HG02970 (cell line): ENCODE measurements around the gene LAMA2.

ENCODE experiments used
- ATAC-seq: cut with Tn5 transposase; IDR thresholded peaks from one replicate; pipeline ENCODE4 v1.9.1; 2021; ENCODE audit warnings: mild to moderate bottlenecking, moderate library complexity, moderate number of reproducible peaks; ENCODE audit not compliant: unreplicated experiment, low FRiP score

Gene LAMA2

DNA sequence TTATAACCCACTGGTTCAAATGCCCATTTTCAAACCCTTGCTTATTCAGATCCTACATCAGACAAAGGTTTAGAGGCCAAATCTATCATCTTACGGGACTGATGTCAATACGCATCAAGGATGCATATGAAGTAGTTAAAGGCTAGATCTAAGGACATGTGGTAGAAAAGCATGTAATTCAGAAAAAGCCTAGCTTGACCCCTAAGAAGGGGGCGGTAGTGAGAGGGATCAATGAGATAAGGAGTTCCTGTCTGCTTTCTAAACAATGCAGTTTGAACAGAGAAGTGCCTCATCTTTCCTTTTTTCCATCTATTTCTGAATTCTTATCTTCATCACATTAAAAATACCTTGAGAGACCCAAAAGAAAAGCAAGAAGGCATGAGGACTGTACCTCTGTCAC lies 589.3 kb downstream of the LAMA2 start:
- no peak for ATAC-seq

- no peak for ATAC-seq
Measured at GRCh38 chr6:129473546-129473945, 590.6 kb downstream of the LAMA2 start.

DNA sequence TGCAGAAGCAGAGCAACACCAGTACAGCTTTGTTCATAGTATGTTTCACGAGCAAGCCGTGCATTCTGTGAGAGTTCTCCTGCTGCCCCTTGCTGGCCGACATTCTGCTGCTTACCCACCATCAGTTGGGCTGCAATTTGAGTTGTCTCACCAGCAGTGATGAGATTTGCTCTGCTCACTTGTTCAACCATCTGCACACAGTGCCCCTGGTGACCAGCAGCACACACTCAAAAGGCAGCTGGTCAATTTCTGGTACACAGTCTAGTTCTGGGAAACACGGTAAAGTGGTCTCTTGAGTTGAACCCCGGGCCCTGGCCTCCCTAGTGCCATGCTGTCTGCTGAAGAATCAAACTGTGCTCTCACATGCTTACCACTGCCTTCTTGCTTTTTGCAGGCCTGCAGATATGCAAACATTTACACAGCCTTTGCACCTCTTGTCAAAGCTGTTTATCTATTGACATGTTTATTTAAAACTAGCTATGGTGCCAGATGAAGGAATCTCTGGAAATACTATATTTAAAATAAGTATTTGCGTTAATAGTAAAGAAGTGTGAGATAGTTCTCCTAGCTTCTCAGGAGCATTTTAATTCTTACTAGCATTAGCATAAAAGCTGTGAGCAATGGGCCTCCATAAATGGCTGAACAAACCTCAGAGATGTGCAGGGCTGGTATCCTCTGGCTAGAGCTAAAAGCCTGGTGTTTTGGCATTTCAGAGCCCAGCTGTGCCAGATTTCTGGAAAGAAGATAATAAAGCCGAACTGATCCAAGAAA lies 592.7 kb downstream of the LAMA2 start:
- ATAC-seq, result no peak

DNA sequence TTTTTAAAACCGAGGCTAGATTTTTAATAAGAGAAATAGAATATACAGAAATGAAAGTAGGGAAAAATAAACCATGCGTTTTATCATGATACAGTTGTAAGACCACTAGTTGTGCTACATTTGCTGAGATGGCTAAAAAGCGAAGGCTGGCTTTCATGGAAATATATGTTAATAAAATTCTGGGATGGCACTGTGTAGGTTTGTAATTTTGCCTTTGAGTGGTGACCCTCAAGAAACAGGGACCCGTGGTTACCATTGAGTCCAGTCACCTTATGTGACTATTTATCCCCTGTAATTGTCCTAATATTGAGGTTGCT lies 593.3 kb downstream of the LAMA2 start:
- no peak for ATAC-seq

- no peak for ATAC-seq
Measured at GRCh38 chr6:129476810-129477209, 593.9 kb downstream of the LAMA2 start.

DNA sequence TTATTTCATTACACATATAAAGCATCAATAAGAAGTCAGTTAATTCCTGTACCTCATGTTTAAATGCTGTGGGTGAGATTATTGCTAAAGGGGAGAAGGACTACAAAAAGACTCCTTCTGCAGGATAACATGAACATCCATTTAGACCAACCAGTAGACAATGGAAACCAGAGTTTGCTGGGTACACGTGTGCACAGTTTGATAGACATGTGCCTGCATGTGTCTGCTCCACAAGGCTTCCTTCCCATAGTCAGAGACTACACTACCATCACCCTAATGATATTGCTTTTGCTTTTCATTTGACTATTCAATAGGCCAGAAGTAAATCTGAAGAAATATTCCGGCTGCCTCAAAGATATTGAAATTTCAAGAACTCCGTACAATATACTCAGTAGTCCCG lies 595.4 kb downstream of the LAMA2 start:
- no peak for ATAC-seq

DNA sequence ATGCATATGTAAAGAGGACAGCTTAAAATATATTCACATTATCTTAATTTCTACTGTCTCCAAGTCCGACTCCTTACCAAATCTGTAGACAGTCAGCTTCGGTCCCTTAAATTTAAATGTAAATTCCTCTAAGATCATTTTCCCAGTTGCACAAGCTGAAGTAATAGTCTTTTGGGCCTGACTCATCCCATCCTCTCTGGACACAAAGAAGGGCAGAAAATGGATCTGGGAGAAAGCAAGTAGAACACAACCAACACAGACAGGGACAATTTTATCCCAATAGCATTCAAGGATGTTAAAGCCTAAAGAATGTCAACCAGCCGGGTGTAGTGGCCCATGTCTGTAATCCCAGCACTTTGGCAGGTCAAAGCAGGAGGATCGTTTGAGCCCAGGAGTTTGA lies 598.8 kb downstream of the LAMA2 start:
- ATAC-seq, result no peak

DNA sequence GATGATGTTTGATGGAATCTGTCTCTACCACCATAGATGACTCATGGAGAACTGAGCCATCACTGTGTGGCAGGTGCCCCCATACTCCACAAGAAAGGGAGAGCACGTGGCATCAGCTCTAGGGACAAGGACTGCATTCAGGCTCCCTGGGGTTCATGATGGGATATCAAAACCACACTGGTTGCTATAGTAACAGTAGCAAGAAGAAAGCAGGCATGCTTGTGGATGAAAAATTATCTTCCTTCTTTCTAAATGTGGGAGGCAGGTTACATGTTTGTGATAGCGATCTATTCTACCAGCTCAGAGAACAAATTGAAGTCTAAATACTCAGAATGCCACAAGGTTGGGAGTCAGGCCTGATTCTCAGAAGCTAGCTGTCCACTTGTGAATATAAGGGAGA lies 602.8 kb downstream of the LAMA2 start:
- no peak for ATAC-seq

DNA sequence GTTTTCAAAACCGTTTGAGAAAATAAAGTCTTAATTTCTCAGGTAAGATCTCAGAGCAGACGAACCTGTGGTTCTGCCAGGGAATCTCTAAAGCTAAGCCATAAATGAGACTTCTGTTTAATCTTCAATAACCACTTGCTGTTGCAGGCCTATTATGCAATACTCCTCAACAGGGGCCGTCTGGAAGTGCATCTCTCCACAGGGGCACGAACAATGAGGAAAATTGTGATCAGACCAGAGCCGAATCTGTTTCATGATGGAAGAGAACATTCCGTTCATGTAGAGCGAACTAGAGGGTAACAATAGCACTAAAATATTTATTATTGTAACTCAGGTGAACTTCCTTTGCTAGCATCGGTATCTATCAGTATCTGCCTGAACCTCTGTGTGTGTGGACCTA lies 603.4 kb downstream of the LAMA2 start:
- ATAC-seq, result no peak

GRCh38 chr6:129488313-129488712 lies 605.4 kb downstream of the LAMA2 start:
- ATAC-seq, result no peak

- no peak for ATAC-seq
Measured at GRCh38 chr6:129489215-129489765, 606.4 kb downstream of the LAMA2 start.

DNA sequence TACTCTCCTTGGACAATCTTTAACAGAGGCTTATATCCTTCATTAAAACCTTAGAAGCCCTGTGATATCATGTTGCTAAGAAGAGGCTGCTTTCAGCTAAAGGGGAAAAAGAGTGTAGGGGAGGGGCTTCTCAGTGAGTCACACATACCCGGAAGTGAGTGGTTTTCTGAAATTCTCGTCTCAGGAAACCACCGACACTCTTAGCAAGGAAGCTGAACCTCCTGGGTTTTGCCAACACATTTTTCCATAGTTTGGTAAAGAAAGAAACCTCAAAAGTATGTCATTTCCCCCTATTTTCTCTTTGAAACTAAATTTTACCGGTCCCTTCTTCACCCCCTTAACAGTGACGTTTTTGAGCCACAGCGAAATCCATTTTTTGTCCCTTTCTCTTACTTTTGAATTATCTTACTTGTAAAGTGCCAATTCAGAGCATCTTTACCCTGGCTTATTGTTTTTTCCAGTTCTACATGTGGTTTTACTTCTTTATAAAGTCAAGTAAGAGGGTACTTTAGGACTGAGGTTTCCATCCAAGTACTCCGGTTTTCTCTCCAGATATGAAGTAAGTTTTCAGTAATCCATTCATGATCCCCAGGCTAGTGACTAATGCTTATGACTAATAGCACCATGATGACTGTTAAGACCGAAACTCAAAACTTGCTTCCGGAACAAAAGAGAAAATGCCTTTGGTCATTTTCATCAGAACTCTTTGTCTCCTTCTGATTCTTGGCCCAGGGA lies 607.8 kb downstream of the LAMA2 start:
- peak; percentile 88 for ATAC-seq

GRCh38 chr6:129491436-129491835 lies 608.5 kb downstream of the LAMA2 start:
- ATAC-seq, result no peak

GRCh38 chr6:129492260-129492659 lies 609.3 kb downstream of the LAMA2 start:
- no peak for ATAC-seq

- ATAC-seq, result no peak
Measured at GRCh38 chr6:129493354-129493902, 610.5 kb downstream of the LAMA2 start.

DNA sequence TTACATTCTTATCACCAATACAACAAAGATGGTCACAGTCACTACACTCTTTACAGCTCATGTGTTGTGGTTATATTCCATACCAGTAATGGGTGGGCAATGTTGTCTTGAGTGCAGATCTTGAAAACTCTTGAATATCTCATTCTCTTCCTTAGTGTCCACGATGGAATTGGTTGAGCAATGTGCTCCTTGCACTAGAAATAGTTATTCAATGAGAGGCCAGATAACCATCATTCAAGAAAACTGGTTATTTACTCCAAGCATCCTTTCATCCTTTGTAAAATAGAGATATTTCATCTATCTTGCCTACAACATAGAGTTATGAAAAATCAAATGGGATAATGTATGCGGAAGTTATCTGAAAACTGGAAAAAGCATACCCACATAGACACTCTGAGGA lies 611.2 kb downstream of the LAMA2 start:
- no peak for ATAC-seq

- ATAC-seq, result no peak
Measured at GRCh38 chr6:129494586-129494985, 611.6 kb downstream of the LAMA2 start.

GRCh38 chr6:129495652-129496051 lies 612.7 kb downstream of the LAMA2 start:
- ATAC-seq, result no peak

DNA sequence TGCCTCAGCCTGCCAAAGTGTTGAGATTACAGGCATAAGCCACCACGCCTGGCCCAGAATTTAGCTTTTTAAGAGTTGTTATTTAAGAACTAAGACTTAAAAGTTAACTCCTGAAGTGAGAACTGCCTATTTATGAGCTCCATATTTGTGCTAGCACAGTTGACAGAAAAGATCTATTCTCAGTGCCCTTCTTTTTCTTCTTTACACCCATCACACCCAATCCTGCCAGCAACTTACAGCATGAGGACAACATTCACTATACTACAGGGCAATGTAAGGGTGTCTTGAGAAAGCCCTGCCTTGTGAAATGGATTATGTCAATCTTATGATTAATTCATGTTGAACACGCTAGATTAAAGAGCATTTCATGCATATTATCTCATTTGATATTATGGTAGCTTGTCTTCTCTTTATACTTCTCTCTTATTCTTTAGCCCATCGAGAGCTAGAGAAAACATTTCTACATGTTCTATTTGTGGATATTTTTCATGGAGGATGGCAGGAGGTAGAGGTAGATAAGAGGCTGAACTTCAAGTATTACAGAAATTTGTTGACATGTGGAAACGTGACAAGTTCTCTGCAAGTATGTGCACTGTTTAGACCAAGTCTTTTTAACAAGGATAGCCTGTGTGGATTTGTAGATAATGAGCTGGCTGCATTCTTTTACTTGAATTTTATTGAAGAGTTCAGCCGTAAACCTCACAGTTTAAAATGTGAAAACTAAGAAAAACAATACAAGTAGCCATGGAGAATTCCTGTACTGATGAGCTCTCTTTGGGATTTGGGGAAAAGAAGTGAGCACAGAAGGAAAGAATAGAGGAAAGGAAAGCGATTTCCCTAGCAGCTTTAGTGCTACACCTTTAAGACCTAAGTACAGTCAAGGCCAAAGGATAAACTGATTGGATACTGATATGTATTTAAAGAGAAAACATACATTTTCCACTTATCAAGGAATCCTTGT lies 614.8 kb downstream of the LAMA2 start:
- no peak for ATAC-seq

GRCh38 chr6:129498541-129498940 lies 615.6 kb downstream of the LAMA2 start:
- no peak for ATAC-seq
